HG03439 (cell line): ENCODE data around the gene KCNMA1.

Experiments
- ATAC-seq: cut with Tn5 transposase; IDR thresholded peaks from one replicate; pipeline ENCODE4 v1.9.1; 2021; ENCODE audit warnings: mild to moderate bottlenecking, moderate library complexity; ENCODE audit not compliant: unreplicated experiment

The KCNMA1 gene

GRCh38 chr10:77020426-77021040 is 617.1 kb downstream of the KCNMA1 start:
- no peak for ATAC-seq

DNA sequence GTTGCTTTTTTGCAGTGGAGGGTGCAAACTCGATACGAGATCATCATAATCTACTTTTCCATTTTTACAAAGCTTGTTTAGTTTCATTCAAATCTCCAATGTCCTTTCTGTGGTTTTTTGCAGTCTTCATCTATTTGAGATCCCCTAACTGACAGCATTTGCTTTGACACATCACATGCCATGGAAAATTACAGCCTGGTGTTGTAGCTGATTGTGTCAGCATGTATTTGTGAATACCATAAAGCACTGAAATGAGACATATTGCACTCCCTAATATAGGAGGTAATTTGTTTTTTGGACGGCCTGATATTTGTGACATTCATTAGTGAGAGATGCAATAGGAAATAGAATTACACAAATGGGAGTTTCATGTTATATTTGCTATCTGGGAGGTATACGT is 620.8 kb downstream of the KCNMA1 start:
- no peak for ATAC-seq

GRCh38 chr10:77016278-77016815 is 621.3 kb downstream of the KCNMA1 start:
- no peak for ATAC-seq

DNA sequence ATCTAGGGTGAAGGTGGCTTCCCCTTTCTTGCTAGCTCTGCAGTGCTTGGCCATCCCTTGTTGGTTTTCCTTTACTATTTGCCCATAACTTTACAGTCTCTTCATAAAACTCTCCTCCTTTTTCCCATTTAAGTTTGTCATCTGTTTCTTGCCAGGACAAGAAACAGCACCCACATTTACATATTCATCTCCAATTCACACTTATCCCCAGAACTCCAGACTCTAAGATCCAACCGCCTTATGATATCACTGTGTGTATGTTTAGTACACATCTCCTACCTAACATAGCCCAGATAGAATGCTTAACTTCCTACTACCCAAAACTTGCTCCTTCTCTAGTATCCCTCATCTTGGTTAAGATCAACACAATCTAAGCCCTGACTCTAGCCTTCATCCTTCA is 622.2 kb downstream of the KCNMA1 start:
- ATAC-seq, result no peak

DNA sequence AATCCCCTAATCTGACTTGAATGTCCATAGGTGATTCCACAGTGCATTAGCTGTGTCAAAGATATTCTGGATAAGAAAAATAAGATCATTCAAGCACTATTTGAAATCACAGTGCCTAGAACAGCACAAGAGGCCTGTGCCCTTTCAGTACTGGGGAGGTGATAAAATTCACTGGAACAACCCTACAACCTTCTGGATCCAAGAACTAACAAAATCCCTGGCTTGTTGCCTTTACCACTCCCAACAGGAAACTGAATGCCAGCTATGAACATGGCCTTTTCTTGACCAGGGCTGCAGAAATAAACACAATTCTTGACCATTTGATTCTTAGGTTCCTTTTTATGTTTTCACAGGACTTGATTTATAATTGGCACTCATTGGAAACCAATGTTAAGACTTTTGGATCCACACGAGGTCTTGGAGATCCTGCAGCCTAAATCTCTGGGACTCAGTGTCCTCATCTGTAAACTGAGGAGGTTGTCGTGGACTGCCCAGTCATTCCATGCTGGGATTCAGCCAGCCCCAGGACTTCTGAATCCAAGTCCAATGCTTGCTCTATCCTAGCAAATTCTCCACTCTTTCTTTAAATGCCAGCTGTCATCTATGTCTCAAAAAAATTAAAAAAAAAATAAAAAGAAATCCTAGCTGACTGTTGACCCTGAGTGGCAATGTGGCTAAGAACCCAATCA is 624.7 kb downstream of the KCNMA1 start:
- ATAC-seq, result no peak

GRCh38 chr10:77011874-77012811 is 625.5 kb downstream of the KCNMA1 start:
- no peak for ATAC-seq

DNA sequence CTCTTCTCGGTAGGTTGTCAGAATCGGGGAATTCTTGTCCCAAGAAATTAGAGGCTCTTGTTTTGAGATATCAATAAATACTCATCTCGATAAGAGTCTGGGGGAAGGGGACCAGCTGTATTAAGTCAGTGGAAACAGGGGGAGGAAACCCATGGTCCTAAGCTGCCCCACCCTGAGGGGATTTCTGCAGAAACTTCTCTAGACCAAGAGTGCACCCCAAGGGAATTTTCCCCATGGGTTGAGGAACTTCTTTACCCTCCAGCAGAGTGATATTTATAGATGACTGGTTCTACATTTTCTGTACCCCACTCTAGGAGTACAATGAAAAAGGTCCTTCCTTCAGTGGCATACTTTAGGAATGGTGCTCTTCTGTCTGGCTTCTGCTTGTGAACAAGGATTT is 627.2 kb downstream of the KCNMA1 start:
- no peak for ATAC-seq

DNA sequence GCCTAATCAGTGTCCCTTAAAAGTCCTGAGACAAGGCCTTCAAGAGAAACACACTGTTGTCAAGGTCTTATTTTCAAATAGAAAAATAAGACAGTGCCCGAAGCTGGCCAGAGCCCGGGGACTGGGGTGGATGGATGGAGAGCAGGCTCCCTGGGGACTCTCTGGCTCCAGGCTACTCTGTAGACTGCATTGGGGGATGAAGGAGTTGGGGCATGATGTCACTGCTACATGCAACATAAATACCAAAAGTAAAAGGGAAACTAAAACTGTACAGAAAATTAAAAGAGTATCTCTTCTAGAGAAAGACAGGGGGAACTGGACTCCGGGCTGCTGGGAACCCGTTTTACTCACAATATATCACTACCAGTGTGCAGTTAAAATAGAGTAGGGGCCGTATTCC is 629.8 kb downstream of the KCNMA1 start:
- ATAC-seq, result peak; percentile 90

DNA sequence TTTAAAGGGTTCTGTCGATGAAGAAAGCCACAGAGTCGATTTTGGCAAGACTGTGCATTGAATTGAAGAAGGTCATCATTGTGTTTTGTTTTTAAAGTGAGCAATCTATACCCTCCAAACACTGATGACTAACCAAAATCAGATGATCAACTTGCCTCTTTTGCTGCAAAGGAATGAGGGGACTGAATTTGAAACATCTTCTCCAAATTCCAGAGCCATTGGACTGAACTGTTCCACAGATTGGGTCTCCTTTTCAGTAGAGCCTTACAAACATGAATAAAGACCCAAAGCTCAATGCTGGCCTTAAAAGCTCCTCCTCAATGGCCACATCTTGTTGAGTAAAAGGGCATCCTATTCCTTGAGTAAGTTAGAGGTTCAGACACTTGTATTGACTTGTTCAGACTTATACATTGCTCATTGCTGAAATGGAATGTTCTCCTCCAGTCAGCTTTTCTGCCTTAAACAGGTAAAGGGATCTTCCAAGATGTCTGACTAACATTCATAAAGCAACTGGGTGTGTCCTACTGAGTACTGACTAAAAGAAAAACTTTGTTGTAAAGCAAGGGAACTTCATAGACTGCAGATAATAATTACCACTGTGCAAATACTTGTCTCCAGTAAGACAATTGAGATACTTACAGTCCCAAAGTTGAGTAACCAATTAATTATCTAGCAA is 630.6 kb downstream of the KCNMA1 start:
- no peak for ATAC-seq

- ATAC-seq, result no peak
Observed at GRCh38 chr10:77005871-77006270, 631.7 kb downstream of the KCNMA1 start.

GRCh38 chr10:77004917-77005564 is 632.6 kb downstream of the KCNMA1 start:
- no peak for ATAC-seq

DNA sequence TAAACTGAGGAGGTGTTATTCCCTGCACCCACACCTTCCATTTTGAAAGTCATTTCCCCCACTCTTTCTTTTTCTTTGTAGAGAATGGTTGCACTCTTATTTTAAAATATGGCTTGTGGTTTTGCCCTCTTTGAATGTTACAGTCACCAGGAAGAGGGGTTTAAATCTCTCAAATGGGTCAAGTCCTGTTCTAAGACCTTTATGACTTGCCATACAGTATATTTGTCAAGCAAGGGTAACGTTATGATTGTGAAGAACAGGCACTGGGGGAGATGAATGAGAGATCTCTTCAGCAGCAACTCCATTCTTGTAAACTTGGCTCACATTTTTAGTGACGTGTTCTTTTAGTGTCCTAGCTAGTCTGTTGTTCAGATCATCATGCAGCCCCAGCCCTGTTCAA is 634.7 kb downstream of the KCNMA1 start:
- ATAC-seq, result no peak

- no peak for ATAC-seq
Observed at GRCh38 chr10:77001206-77001605, 636.4 kb downstream of the KCNMA1 start.

- ATAC-seq, result no peak
Observed at GRCh38 chr10:76998451-76998850, 639.2 kb downstream of the KCNMA1 start.

- ATAC-seq, result no peak
Observed at GRCh38 chr10:76997631-76998030, 640.0 kb downstream of the KCNMA1 start.

DNA sequence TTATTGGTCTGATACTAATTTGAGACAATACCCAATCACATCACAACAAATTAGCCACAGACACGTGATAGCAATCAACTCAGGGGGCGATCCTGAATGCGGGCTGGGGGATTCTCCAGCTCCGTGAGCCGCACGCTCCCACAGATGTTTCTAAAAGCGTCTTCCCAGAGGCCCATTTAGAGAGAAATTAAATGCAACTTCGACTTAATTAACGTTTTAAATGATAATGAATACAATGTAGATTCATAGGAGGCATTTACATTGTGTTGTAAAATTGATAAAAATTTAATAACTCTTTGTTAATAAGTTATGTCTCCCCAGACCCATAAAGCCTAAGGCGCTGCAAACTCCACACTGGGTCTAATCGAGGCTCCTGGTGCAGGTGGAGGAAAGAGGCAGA is 642.6 kb downstream of the KCNMA1 start:
- no peak for ATAC-seq

DNA sequence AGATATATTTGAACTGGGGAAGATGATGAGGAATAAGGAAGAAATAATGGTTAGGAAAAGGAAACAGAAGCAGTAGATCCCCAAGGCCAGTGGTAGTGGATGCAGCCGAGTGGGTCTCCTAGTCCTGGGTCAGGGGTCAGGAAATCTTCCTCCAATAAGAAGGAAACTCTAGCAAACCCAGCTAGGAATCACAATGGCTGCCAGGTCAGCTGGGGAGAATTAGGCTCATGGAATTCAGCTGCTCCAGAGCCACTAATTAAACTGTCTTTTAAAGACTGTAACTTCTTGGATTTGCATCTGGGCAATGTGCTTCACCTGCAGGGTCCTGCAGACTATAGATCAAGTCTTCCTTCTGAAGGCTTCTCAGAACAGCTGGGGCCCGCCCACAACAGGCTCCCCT is 644.4 kb downstream of the KCNMA1 start:
- no peak for ATAC-seq

- ATAC-seq, result no peak
Observed at GRCh38 chr10:76992467-76992866, 645.1 kb downstream of the KCNMA1 start.

DNA sequence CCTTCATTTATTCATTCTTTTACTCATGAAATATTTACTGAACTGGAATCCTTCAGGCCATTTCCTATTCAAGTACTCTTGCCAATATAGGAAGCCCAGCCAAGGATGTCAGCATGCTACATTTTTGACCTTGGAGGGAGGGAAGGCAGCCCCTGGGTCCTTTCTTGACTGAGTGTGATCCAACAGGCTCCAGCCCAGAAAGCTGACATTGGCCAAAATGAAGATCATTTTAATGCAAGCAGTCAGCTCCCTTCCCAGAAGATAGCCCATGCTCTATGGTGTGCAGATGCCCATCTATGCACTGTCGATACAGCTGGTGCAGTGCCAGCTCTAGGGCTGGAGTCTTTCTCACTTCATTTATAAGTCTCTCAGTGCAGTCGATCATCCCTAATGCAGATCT is 646.0 kb downstream of the KCNMA1 start:
- no peak for ATAC-seq

DNA sequence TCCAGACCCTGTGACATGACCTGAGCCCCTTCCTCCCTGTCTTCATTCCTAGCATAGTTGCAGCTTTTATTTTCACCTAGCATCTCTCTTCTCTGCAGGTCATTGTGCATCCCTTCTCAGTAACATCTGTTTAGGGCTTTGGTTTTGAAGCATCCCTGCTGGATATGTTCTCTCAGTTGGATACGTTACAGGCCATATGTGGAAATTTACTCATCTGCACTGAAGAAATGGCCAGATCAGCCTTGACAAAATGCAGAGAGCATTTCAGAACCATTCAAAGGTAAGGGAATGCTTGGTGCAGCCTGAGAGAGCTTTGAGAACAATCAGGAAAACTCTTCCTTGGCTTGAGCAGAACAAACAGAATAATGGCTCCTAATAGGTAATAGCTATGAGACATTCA is 647.0 kb downstream of the KCNMA1 start:
- ATAC-seq, result no peak
